Measurements from ENCODE around the gene B4GALNT2.

- peak; percentile 44 for TF ChIP-seq CTCF (IDR thresholded peaks at IDR 0.05; ENCODE audit: low read length)
- TF ChIP-seq EZH2 (optimal IDR thresholded peaks at IDR 0.05; ENCODE audit: low read depth, low read length) = no peak
These were observed 86.7 kb downstream of the B4GALNT2 start for GRCh38 chr17:49218941-49219913.

Data from MM.1S (cell line).